ENCODE measurements around the gene DTHD1. TPM values are rescaled to one million over a fixed set of nuclear protein-coding genes. Genes with fewer than 3 reads are reported as not detected.

Gene DTHD1
- total and polyA plus RNA-seq, 7 donors: 0.01 to 0.15 (median 0.07) TPM; not detected in 4

DNA sequence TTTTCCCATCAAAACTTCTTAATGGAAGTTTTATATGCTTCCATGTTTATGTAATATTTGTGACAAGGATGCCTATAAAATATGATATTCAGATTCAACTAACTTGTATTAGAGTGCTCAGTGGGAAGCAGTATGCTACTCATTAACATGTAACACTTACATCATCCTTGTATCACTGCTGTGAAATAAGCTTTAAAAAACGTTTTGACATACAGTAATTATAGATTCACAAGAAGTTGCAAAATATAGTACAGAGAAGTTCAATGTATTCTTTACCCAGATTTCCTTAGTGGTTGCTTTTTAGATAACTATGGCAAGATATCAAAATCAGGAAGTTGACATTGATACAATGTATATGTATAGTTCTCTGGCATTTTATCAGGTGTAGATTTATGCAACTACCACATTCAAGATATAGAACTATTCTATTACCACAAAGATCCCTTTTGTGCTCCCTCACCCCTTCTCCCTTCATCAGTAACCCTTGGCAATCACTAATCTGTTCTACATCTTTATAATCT is 56.3 kb downstream of the DTHD1 start:
- no peak for DNase-seq
- ATAC-seq: no peak
- no peaks in the 10 kb centered on the region for H3K36me3 ChIP-seq (ENCODE audit: insufficient read depth in 1 of 2, low read depth in 1 of 2)
- WGBS, 3 donors: 11 to 16% (median 13%) methylated on average over 1 of the region's 1 CpG
- intact Hi-C loops (cut with DNase I): no loop called here
- no peak overlapping the region for H3K27ac ChIP-seq
- H3K9me3 ChIP-seq: no peaks in the 10 kb centered on the region
- no peaks in the 10 kb centered on the region for H3K27me3 ChIP-seq (ENCODE audit: insufficient read depth in 3 of 3, low read length in 2 of 3)
- H3K4me1 ChIP-seq: no peaks in the 10 kb centered on the region
- TF ChIP-seq, protein P1, sequence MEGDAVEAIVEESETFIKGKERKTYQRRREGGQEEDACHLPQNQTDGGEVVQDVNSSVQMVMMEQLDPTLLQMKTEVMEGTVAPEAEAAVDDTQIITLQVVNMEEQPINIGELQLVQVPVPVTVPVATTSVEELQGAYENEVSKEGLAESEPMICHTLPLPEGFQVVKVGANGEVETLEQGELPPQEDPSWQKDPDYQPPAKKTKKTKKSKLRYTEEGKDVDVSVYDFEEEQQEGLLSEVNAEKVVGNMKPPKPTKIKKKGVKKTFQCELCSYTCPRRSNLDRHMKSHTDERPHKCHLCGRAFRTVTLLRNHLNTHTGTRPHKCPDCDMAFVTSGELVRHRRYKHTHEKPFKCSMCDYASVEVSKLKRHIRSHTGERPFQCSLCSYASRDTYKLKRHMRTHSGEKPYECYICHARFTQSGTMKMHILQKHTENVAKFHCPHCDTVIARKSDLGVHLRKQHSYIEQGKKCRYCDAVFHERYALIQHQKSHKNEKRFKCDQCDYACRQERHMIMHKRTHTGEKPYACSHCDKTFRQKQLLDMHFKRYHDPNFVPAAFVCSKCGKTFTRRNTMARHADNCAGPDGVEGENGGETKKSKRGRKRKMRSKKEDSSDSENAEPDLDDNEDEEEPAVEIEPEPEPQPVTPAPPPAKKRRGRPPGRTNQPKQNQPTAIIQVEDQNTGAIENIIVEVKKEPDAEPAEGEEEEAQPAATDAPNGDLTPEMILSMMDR (IDR thresholded peaks at IDR 0.05): no peak
- no peak overlapping the region for H3K4me3 ChIP-seq

DNA sequence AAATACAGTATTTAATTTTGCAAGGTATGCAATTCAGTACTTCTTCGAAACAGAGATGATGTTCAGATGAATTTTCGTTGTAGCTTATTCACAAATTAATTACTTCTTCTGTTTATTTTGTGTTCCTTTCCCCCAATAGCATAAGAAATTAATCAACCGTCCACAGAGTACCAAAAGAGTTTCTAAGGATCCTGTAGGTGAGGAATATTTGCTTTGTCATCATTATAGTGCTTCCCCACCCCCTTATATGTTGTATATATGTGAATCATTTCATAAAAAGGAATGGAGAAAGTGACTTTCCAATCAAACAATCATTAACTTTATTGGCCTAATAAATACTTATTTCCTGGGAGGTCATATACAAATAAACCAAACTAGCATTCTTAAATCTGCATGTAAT is 57.6 kb downstream of the DTHD1 start:
- Histone ChIP-seq H3K4me1 (no peaks in the 10 kb centered on the region), H3K27ac (no peak overlapping the region), H3K4me3 (no peak overlapping the region), H3K27me3 (ENCODE audit: insufficient read depth in 3 of 3, low read length in 2 of 3) (no peaks in the 10 kb centered on the region), H3K9me3 (no peaks in the 10 kb centered on the region), H3K36me3 (ENCODE audit: insufficient read depth in 1 of 2, low read depth in 1 of 2) (no peaks in the 10 kb centered on the region)
- no peak for ATAC-seq
- TF ChIP-seq, protein P1 (IDR thresholded peaks at IDR 0.05): no peak
- WGBS, 3 donors: 60 to 86% (median 83%) methylated on average over 3 of the region's 3 CpGs
- intact Hi-C loops (cut with DNase I): no loop called here
- DNase-seq: no peak

DNA sequence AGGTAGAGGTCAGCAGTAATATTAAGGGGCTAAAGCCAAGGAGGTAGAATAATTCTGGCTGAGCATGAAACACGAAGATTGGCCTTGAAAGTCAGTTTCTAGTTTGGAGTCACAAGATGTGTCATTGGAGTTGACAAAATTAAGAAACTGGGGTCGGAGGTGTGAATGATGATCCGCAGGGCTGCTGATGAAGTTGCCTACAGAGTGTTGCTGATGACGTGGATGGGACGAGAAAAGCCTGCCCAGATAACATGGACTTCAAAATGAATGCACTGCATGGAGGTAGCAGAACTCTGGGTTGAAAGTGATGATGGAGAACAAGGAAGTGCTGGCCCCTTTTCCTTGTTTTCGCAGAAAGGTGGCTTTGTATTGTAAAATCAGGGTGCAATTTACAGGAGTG is 60.5 kb downstream of the DTHD1 start:
- Histone ChIP-seq H3K36me3 (ENCODE audit: insufficient read depth in 1 of 2, low read depth in 1 of 2) (no peaks in the 10 kb centered on the region), H3K4me3 (no peak overlapping the region), H3K27ac (no peak overlapping the region), H3K27me3 (ENCODE audit: insufficient read depth in 3 of 3, low read length in 2 of 3) (no peaks in the 10 kb centered on the region), H3K9me3 (no peaks in the 10 kb centered on the region), H3K4me1 (no peaks in the 10 kb centered on the region)
- intact Hi-C loops (cut with DNase I): no loop called here
- DNase-seq (no peak), ATAC-seq (no peak)
- TF ChIP-seq, protein P1 (IDR thresholded peaks at IDR 0.05): no peak
- 85 to 90% (median 90%) methylated on average over 6 of the region's 6 CpGs for WGBS, 3 donors

DNA sequence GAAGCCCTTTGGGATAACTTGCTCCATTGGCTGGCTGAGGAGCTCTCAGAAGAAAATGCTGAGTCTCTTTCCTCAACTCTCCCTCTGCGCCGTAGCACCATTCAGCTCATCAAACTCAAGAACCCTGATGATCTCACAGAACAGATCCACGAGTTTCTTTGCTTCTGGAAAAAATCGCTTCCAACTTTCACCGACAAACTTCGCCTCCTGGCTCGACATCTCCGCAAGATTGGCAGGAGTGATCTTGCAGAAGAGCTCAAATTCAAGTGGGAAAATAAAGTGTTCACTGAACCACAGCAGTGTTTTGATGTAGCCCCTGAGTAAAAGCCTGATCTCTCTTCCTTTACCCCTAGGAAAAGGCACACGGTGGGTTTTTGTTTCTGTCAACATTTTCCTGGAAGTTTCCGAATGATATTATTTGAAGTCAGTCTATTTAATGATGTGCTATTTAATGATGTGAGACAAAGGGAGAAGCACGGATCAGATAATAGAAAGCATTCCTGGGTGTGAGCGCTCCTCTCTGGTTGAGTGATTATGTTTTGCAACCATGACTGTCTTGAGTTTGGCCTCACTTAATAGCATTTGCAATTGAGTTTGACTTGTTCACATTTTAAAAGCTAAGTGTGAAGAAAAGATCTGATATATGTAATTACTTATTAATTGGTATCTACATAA is 62.2 kb downstream of the DTHD1 start:
- intact Hi-C loops (cut with DNase I): no loop called here
- H3K4me1 ChIP-seq: no peaks in the 10 kb centered on the region
- DNase-seq: no peak
- ATAC-seq: no peak
- TF ChIP-seq, protein P1 (IDR thresholded peaks at IDR 0.05): no peak
- no peaks in the 10 kb centered on the region for H3K36me3 ChIP-seq (ENCODE audit: insufficient read depth in 1 of 2, low read depth in 1 of 2)
- H3K4me3 ChIP-seq: no peak overlapping the region
- H3K27ac ChIP-seq: no peak overlapping the region
- no peaks in the 10 kb centered on the region for H3K9me3 ChIP-seq
- WGBS, 3 donors: 88 to 90% (median 90%) methylated on average over 12 of the region's 12 CpGs
- no peaks in the 10 kb centered on the region for H3K27me3 ChIP-seq (ENCODE audit: insufficient read depth in 3 of 3, low read length in 2 of 3)
